NCI-H1417 treated with DMSO at 0.1 percent for 48 hours (cell line): Measurements from ENCODE around the gene B3GALT2.
A peak's percentile ranks its signal among the peaks of the same experiment; 100 is the strongest.
"Not testable (repeated sequence)": the region's sequence is repeated elsewhere in the genome, so short reads cannot be mapped to it uniquely, and the experiment has no call there.

ENCODE experiments used
- DNase-seq: peaks from one replicate; lab custom pipeline; 2025; lab: John Stamatoyannopoulos, UW

B3GALT2 gene, protein sequence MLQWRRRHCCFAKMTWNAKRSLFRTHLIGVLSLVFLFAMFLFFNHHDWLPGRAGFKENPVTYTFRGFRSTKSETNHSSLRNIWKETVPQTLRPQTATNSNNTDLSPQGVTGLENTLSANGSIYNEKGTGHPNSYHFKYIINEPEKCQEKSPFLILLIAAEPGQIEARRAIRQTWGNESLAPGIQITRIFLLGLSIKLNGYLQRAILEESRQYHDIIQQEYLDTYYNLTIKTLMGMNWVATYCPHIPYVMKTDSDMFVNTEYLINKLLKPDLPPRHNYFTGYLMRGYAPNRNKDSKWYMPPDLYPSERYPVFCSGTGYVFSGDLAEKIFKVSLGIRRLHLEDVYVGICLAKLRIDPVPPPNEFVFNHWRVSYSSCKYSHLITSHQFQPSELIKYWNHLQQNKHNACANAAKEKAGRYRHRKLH

GRCh38 chr1:193185901-193186731 is at the start of gene B3GALT2:
Gene B3GALT2, minus strand, starts transcription at chr1:193186613. Its CDS starts 5,051 bp downstream, at chr1:193181562.
- DNase-seq, result peak; percentile 56

DNA sequence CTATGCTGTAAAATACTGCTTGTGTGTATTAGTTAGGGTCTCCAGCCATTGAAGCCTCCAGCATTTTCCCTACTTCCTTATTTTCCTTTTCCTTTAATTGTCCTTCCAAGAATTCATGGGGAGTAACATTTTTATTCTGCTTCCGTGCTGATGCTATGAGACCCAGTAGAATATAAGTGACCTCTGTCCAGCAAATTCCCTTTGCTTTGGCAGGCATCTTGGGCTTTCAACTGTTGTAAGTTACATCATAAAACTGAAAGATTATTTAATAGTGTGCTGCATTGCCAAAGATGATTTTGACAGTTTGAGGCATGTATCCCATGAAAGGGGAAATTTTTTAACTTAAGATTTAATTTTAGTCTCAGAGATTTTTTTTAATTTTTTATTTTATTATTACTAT is 48.1 kb upstream of the B3GALT2 start:
- DNase-seq, result no peak

DNA sequence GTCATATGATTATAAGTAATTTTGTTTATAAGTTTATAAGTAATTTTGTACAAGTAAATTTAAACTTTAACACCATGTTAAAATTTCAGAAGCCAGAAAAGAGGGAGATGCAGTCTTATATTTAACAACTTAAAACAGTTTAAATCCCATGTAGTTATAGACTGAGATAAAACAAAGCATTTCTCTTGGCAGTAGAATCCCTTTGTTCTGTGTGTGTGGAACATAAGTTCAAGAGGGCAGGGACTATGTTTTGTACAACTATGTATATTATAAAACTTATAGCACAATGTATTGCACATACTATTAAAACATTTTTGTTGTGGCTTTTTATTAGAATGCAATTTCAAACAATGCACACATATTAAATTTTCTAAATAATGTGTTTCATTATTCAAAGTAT is 44.7 kb upstream of the B3GALT2 start:
- not testable (repeated sequence) for DNase-seq

DNA sequence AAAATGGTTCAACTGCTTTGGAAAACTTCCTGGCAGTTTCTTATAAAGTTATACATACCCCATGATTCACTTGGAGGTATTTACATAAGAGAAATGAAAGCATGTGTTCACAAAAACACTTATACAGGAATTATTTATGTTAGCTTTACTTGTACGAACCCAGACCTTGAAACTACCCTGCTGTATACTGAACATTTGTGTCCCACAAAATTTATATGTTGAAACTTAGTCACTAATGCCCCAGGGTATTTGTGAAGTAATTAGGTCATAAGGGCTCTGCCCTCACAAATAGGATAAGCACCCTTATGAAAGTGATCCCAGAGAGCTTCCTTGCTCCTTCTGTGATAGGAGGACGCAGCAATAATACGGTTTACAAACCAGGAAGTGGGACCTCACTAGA is 42.7 kb upstream of the B3GALT2 start:
- no peak for DNase-seq

DNA sequence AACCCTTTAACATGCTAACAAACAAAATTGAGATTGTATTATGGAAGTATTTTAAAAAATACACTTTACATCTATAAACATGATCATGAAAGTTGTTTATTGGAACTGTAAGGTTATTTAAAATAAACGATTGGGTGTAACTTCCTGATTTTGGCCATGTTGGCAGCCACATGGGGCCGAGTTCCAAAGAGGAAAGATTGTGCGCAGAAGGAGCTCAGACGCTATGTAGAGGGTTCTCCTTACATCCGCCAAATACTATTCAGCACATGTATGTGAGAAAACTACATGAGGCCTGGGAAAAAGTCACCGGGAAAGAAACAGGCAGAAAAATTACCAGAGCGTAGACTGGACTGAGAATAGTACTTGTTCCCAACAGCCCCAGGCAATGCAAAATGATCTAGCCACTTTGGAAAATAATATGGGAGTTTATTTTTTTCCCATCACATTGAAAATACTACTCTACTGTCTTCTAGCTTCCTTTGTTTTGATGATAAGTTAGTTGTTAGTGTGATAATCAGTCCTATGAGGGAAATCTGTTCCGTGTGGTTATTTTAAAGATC is 35.7 kb upstream of the B3GALT2 start:
- DNase-seq, result no peak

- no peak for DNase-seq
These were observed 35.2 kb upstream of the B3GALT2 start for GRCh38 chr1:193221651-193222050.

- DNase-seq, result no peak
These were observed 33.0 kb upstream of the B3GALT2 start for GRCh38 chr1:193219391-193219790.

GRCh38 chr1:193216920-193217319 is 30.5 kb upstream of the B3GALT2 start:
- no peak for DNase-seq

- no peak for DNase-seq
These were observed 27.6 kb upstream of the B3GALT2 start for GRCh38 chr1:193213998-193214397.

DNA sequence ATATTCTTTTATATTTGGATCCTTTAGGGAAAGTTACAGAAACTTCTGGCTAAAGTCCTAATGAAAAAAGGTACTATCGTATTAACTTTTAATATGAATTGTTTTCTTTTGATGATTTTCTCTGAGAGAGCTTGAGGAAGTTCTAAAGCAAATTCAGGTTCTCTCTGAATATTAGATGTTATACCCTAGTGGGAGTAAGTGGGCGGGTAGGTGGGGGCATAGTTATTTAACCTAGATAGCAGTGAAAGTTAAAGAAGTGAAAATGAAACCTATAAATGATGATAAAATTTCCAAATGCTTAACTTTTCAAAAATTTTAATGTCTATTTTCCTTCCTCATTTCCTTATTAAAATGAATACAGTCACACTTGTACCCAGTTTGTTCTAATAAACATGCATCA is 26.2 kb upstream of the B3GALT2 start:
- DNase-seq, result no peak

DNA sequence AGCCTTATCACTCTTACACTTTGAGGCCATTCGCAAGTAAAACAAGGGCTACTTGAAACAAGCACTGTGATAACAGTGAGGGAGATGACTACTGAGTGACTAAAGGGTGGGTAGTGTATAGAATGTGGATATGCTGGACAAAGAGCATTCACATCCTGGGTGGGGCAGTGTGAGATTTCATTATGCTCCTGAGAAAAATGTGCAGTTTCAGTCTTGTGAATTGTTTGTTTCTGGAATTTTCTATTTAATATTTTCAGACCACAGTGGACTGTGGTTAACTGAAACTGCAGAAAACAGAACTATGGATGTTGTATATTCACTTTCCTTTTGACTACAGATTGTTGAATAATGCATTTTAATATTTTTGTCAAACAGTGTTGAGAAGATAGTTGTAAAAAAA is 25.1 kb upstream of the B3GALT2 start:
- no peak for DNase-seq

DNA sequence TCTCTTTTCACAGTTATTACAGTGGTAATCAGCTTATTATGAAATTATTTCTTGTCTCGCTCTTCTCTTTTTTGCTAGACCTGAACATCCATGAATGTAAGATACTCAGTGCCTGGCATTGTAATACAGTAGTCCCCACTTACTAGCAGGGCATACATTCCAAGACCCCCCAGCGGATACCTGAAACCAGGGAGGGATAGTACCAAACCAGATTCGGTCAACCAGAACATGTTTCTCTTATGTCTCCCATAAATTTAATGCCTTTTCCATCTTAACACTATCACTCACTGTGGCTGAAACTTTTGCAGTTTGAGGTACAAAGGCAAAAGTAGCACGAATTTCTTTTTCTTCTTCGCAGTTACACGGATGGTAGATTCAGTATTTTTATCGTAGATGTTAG is 24.6 kb upstream of the B3GALT2 start:
- DNase-seq, result no peak

- DNase-seq, result no peak
These were observed 14.6 kb upstream of the B3GALT2 start for GRCh38 chr1:193201021-193201420.

- no peak for DNase-seq
These were observed 13.5 kb upstream of the B3GALT2 start for GRCh38 chr1:193199940-193200339.

DNA sequence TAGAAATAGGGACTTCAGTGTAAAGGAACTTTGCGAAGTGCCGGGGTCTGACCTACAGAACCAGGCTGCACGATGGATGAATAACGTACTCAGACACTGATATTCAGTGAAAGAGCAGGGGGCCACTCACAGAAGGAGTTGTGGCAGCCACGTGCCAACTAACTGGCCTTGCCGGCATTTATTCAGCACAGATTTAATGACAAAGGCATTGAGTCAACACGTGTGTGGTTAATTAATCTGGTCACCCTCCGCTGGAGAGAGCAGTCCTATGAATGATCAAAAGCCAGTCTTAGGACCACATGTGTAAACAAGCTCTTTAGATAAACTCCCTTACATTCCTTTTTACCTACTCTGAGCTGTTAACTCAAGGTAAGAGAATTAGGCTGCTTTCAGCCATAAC is 6.2 kb upstream of the B3GALT2 start:
- DNase-seq, result no peak

DNA sequence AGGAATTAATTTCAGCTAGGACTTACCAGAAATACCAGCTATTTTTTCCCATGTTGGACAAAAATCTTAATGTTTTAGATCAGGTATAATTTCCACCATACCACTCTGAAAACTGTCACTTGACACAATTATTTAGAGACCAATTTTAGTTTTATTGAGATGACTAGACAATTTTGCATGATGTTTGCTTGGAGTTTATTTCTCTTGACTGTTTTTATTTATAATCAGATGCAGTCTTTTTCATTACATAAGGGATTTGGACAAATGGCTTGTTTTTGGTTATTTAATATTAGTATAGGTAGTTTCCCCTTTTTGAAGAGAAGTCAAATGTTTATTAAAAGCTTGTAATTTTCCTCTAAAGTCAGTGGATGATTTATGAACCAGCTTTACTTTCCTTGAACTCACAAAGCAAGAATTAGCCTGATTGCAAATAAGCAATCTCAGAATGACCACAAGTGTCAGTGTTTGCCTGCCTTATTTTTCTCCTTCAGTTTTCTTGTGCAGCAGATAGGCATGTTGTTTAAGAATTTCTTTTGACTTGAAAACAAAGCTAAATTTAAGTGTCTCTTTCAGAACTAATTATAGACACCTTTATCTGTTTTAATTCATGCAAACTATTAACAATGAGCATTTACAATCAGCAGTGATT is 3.8 kb upstream of the B3GALT2 start:
- DNase-seq, result no peak

DNA sequence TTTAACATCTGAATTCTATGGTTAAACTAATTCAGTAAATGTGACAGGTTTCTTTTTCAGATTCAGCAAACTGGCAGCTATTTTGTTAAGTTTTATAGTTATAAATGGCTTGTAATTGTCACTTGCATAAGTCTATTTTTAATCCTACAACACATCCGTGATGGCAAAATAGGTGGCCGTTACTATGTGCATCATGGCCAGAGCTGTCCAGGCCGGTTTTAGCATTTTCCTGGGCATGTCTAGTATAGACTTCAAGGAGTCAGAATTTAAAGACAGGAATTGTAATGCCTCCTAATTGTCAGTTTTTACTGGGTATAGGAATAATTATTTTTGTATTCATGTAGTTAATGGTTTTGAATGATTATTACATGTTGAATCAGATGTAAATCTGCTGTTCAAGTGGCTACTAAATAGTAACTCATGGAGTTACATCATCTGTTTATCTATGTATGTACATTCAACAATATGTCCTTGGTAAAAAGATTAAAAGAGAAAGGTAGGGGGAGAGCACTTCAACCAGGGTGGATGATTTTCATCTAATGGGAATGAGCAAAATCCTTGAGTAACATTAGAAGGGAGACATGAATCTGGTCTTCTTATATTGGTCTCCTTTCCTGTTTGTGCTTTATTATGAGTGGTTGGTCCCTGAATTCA is 3.2 kb upstream of the B3GALT2 start:
- DNase-seq, result no peak

GRCh38 chr1:193188915-193189314 is 2.5 kb upstream of the B3GALT2 start:
- DNase-seq, result not testable (repeated sequence)

DNA sequence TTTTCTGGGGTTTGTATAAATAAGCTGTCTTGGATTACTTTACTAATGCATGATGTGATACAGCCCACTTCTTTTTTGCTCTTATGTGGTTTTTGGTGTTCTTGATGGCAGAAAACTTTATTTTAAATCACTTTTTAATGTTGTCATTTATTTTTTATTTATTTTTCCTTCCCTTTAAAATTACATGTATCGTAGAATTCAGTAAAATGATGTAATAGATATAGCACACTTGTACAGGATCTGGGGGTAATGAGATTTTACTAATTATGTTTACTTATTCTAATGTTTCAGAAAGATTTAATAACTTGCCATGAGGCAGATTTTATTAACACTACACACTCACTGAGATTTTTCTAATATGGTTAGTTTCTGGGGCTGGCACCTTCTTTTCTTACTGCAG is 701 bp upstream of the B3GALT2 start:
- DNase-seq, result no peak

DNA sequence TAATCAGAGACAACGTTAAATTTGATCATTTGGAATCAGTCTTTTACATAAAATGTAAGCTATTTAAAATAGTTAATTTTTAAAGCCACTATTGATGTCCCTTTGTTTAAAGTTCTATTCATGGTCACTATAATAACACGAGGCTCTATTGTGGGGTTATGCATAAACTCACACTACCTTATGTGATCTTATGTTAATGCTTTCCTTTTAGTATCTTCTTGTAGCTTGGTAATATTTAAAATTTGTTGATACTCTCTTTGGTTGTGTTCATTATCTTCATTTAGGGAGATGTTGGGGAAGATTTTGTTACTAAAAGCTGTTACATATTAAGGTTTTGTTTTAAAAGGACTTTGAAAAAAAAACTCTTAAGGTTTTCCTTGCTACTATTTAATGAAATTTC is 1.2 kb downstream of the B3GALT2 start:
- no peak for DNase-seq

DNA sequence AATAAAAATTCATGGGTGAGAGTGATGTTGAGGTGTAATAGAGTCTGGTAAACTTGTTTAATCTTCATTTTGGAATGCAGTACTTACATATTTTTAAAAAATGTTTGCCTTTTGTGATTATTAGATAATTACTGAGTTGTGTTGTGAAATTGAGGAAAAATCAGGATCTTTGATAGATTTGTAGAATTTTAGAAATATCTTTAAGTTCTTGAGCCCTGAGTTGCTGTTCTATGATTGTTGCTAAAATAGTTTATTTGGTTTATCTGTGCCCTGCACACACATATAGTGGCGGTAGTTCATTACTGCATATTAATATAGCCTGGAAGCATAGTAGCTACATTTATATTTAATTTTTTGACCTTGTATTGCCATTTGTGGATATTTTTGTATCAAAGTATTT is 1.6 kb downstream of the B3GALT2 start:
- DNase-seq, result no peak
